ENCODE results near the gene FUS.
"Not testable (repeated sequence)": the region's sequence is repeated elsewhere in the genome, so short reads cannot be mapped to it uniquely, and the experiment has no call there.

FUS gene

GRCh38 chr16:31143694-31144148, 36.2 kb upstream of the FUS start:
- ATAC-seq (no peak), DNase-seq (no peak)

DNA sequence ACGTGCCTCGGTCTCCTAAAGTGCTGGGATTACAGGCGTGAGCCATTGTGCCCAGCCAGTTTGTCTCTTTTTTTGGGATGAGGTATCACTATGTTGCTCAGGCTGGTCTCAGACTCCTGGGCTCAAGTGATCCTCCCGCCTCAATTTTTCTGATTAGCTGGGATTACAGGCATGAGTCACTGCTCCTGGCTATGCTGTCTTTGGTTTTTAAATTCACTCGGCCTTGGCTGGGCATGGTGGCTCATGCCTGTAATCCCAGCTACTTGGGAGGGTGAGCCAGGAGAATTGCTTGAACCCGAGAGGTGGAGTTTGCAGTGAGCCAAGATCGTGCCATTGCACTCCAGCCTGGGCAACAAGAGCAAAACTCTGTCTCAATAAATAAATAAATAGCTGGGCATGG, 35.5 kb upstream of the FUS start:
- DNase-seq, ATAC-seq: not testable (repeated sequence)

DNA sequence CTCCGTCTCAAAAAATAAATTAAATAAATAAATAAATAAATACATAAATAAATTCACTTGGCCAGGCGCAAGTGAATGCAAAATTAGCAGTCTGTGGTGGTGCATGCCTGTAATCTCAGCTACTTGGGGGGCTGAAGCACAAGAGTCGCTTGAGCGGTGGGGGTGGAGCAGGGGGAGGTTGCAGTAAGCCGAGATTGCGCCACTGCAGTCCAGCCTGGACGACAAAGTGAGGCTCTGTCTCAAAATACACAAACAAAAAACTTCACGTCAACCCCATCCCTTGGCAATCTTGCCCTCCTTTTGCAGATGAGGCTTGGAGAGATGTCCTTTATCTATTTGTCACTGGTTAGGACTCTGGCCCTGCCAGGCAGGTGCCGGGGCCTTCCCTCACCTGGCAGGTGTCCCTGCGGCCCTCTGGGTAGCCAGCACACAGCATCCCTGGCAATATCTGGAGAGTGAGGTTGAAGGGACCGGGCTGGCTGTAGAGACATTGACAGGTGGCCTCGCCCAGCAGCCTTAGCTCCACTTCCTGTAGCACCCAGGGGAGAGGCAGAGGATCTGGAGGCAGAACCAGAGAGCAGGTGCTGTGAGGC, 34.4 kb upstream of the FUS start:
- DNase-seq (no peak), ATAC-seq (no peak)

- no peak for ATAC-seq
- no peak for DNase-seq
Measured at GRCh38 chr16:31147574-31147973, 32.4 kb upstream of the FUS start.

DNA sequence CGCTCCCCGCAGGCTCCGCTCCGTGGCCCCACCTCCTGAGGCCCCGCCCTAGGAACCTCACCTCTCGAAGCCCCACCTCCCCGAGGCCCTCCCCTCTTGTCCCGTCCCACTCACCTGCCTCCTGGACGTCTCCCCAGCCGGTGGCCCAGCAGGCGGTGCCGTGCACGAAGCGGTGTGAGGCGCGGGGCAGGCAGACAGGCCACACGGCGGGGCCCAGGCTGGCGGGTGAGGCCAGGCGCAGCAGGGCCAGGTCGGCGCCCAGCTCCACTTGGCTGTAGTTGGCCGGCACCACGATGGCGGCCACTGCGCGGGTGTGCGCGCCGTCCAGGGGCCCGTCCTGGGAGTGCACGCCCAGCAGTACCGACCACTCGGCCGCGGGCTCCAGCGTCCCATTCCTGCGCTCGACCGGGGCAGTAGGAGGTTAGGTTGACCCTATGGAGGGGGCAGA, 31.6 kb upstream of the FUS start:
- ATAC-seq, result no peak
- no peak for DNase-seq

DNA sequence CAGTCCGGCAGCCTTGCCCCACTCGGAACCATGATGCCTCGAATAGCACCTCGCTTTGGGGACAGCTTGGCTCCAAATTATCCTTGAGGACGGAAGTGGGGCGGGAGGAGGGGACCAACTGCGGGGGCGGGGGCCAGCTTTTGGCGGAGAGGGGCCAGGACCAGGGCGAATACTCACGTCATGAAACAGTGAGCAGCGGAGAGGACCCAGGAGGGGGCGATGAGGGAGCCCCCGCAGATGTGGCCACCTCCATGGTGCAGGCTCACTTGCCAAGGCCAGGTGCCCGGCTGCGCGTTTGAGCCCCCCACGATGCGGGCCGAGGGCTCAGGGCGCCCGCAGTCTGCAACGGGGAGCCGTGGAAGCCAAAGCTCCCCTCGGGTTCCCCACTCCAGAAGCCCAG, 31.0 kb upstream of the FUS start:
- ATAC-seq (no peak), DNase-seq (no peak)

DNA sequence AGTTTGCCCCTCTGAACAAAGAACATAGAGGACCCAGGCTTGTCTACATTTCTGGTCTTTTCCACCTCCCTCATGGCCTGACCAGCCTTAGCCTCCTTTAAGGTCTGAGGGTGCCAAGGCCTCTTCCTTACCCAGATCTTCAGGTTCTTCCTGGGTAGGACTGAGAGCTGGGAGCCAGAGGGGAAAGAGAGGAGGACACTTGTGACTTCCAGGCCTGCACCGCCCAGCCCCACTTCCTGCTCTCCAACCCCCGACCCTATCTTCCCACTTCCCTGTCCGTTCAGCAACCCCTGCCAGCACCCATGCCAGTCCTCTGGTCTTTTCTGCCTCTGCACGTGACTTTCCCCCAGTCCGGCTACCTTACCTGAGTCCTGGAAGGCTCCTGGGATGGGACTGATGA, 30.6 kb upstream of the FUS start:
- DNase-seq (no peak), ATAC-seq (no peak)

- DNase-seq (no peak), ATAC-seq (no peak)
Measured at GRCh38 chr16:31149894-31150890, 29.7 kb upstream of the FUS start, which contains the start of gene PRSS36. Gene PRSS36, minus strand, starts transcription at chr16:31150066. Its CDS starts 31 bp downstream, at chr16:31150035.

DNA sequence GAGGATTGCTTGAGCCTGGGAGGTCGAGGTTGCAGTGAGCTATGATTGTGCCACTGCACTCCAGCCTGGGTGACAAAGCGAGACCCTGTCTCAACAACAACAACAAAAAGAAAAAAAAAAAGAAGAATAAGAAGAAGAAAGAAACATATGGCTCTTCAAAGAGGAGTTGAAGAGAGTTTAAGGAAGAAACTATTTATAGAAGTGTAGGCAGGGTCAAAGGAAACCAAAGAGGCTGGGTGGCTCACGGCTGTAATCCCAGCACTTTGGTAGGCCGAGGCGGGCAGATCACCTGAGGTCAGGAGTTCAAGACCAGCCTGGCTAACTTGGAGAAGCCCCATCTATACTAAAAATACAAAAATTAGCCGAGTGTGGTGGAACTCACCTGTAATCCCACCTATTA, 29.0 kb upstream of the FUS start:
- not testable (repeated sequence) for ATAC-seq, DNase-seq

DNA sequence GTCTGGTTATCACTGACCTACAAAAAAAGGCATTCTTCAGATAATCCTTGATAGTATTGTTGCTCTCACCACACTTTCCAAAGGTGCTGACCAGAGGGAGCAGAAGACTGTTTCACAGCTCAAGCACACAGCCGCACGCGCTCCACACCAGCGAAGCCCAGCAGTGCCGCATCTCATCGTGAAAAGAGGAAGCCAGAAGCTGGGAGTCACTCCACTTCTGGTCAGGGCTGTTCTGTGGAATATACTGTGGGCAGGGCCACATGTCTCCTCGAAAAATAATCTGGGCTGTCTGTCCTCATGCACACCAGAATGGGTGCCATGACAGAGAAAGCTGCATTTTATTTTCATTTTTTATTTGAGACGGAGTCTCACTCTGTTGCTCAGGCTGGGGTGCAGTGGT, 22.8 kb upstream of the FUS start:
- no peak for ATAC-seq

DNA sequence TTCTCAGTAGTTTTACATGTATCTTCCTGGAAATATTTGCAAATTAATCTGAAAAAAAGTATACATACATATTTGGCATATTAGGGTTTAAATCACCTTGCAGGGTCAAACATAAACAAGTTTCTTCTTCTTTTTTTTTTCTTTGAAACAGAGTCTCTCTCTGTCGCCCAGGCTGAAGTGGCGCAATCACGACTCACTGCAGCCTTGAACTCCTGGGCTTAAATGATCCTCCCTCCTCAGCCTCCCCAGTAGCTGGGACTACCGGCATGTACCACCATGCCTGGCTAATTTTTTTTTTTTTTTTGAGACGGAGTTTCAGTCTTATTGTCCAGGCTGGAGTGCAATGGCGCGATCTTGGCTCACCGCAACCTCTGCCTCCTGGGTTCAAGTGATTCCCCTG, 12.6 kb upstream of the FUS start:
- no peak for ATAC-seq
- DNase-seq, result no peak

More for the DNA sequence above, 22.8 kb upstream of the FUS start:
- no peak for DNase-seq

DNA sequence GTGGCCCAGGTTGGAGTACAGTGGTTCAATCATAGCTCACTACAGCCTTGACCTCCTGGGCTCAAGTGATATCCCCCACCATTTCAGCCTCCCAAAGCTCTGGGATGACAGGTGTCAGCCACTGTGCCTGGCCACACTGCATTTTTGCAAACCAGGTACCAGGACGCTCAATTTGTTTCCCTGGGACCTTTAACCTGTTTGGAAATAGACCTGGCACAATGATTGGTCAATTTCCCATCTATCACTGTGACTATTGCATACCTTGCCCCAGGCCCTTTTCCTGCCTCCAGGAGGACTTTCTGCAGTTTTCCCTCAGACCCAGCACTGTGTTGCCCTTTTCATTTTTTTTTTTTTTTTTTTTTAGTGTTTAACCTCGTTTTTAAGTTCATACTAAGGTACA, 11.1 kb upstream of the FUS start:
- DNase-seq, result no peak
- no peak for ATAC-seq

GRCh38 chr16:31170048-31170447, 9.9 kb upstream of the FUS start:
- ATAC-seq, DNase-seq: not testable (repeated sequence)

DNA sequence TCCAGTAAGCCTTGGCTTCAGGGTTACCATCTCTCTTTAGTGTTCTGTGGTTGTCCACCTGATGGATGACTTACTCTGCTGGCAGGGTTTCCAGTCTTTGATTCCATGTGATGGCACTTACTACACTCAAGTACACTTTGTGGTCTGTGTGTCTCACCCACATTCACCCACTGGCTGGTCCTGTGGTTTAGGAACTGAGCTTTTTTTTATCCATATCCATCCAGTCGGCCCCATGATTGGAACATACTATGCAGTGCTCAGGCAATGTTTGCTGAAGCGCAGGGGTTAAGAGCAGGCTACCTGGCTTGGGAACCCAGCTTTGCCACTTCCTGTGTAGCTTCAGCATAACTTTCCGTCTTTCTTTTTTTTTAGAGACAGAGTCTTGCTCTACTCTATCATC, 2.8 kb upstream of the FUS start:
- ATAC-seq (peak; percentile 21), DNase-seq (peak; percentile 57)

- DNase-seq, result no peak
- ATAC-seq, result peak; percentile 1
Measured at GRCh38 chr16:31179219-31179746, 656 bp upstream of the FUS start.

DNA sequence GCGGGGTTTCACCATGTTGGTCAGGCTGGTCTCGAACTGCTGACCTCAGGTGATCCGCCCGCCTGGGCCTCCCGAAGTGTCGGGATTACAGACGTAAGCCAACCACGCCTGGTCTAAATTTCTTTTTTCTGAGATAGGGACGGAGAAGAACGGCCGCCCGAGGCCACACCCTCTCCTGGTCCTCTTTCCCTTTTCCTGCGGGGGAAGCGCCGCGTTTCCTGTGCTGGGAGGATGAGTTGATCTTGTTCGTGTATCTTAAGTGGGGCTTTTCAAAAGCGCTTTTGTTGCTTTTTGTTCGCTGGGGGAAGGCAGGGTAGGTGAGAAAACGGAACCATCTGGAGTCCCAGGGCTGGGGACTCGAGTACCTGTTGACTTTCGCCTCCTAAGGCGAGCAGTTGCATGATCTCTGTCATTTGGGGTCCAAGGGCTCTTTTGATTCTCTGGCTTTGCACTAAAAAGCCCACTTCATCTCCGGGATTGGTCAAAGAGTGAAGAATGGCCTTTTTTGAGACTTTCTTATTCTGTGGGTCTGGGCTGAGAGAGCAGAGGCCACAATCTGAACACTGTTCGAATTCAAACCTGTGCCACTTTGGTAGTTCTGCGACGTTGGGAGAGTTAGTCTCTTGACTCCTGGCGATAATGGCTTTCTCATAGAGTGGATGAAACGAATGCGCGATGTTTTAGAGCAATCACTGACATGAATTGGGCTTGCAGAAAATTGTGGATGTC, 1.3 kb downstream of the FUS start:
- ATAC-seq (no peak), DNase-seq (peak; percentile 46)

GRCh38 chr16:31182391-31182790, 2.5 kb downstream of the FUS start:
- DNase-seq (no peak), ATAC-seq (no peak)

GRCh38 chr16:31183432-31184428, 3.8 kb downstream of the FUS start:
- no peak for ATAC-seq
- no peak for DNase-seq

DNA sequence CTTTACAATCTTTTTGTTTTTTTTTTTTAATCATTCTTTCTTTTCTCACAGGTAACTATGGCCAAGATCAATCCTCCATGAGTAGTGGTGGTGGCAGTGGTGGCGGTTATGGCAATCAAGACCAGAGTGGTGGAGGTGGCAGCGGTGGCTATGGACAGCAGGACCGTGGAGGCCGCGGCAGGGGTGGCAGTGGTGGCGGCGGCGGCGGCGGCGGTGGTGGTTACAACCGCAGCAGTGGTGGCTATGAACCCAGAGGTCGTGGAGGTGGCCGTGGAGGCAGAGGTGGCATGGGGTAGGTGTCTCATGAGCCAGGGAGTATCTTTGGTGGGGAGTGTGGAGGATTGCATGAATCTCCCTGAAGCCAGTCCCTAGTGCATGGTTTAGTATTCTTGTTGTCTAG, 4.9 kb downstream of the FUS start:
- DNase-seq, result no peak
- ATAC-seq, result no peak

DNA sequence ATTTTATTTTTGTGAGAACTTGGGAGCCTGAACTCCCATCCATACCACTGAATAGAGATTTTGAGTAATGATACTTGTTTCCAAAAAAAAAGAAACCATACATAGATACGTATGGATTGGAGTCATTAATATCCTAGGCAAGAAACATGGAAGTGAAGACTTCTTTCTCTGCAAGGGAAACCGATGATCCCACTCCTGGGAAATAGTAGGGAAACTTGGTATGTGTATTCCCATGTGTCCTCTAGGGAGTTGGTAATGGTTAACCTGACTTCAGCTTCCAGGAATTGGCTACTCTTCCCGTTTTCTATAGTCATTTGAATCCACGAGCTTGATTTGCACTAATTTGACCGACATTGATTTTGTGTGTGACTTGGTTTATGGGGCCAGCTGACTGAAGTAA, 5.4 kb downstream of the FUS start:
- DNase-seq (no peak), ATAC-seq (no peak)

DNA sequence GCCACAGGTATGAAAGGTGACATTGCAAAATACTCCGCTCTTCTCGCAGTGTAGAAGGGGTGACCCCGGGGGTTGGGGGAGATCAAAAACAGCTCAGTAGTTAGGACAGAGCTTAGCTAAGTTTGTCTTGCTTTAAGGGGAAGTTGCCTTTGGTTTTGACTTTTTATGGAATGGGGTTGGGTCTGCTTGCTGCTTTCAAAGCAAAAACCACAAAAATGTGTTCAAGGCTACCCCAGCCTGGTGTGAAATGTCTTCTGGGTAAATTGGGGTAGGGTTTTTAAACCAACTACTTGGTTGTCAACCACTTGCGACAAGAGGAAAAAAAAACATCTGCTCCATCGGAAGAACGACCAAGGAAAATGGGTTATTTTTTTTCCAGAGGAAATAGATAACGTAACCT, 6.2 kb downstream of the FUS start:
- DNase-seq (no peak), ATAC-seq (no peak)
